Measurements from ENCODE around the gene ATP12A.

- TF ChIP-seq, protein P1, sequence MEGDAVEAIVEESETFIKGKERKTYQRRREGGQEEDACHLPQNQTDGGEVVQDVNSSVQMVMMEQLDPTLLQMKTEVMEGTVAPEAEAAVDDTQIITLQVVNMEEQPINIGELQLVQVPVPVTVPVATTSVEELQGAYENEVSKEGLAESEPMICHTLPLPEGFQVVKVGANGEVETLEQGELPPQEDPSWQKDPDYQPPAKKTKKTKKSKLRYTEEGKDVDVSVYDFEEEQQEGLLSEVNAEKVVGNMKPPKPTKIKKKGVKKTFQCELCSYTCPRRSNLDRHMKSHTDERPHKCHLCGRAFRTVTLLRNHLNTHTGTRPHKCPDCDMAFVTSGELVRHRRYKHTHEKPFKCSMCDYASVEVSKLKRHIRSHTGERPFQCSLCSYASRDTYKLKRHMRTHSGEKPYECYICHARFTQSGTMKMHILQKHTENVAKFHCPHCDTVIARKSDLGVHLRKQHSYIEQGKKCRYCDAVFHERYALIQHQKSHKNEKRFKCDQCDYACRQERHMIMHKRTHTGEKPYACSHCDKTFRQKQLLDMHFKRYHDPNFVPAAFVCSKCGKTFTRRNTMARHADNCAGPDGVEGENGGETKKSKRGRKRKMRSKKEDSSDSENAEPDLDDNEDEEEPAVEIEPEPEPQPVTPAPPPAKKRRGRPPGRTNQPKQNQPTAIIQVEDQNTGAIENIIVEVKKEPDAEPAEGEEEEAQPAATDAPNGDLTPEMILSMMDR (IDR thresholded peaks at IDR 0.05; ENCODE audit: low read length), result no peak
- TF ChIP-seq EZH2phosphoT487 (IDR thresholded peaks at IDR 0.05; ENCODE audit: low read length), result no peak
Observed at GRCh38 chr13:24734950-24735349, 54.7 kb downstream of the ATP12A start.
